LNCaP clone FGC (cell line): Measurements from ENCODE around the gene GSTP1.
A peak's percentile ranks its signal among the peaks of the same experiment; 100 is the strongest.

Source experiments
- DNase-seq: peaks from one replicate; pipeline ENCODE4 v3.0.0-alpha.2; 2011; ENCODE audit warnings: low read depth
- H3K4me3 ChIP-seq: 2 replicates; pipeline ENCODE4 v1.5.1; 2011; ENCODE audit warnings: mild to moderate bottlenecking, low read depth, low read length, control low read depth
- TF ChIP-seq, protein P1 (sequence below): IDR thresholded peaks from 2 replicates; pipeline ENCODE4 v1.5.1; 2012; ENCODE audit warnings: mild to moderate bottlenecking; ENCODE audit not compliant: control insufficient read depth, insufficient read depth; ENCODE audit errors: extremely low read depth

The GSTP1 gene

GRCh38 chr11:67631411-67631810 lies 47.8 kb downstream of the GSTP1 start:
- H3K4me3 ChIP-seq = no peak overlapping the region
- no peak for DNase-seq
- TF ChIP-seq, protein P1, sequence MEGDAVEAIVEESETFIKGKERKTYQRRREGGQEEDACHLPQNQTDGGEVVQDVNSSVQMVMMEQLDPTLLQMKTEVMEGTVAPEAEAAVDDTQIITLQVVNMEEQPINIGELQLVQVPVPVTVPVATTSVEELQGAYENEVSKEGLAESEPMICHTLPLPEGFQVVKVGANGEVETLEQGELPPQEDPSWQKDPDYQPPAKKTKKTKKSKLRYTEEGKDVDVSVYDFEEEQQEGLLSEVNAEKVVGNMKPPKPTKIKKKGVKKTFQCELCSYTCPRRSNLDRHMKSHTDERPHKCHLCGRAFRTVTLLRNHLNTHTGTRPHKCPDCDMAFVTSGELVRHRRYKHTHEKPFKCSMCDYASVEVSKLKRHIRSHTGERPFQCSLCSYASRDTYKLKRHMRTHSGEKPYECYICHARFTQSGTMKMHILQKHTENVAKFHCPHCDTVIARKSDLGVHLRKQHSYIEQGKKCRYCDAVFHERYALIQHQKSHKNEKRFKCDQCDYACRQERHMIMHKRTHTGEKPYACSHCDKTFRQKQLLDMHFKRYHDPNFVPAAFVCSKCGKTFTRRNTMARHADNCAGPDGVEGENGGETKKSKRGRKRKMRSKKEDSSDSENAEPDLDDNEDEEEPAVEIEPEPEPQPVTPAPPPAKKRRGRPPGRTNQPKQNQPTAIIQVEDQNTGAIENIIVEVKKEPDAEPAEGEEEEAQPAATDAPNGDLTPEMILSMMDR = no peak

DNA sequence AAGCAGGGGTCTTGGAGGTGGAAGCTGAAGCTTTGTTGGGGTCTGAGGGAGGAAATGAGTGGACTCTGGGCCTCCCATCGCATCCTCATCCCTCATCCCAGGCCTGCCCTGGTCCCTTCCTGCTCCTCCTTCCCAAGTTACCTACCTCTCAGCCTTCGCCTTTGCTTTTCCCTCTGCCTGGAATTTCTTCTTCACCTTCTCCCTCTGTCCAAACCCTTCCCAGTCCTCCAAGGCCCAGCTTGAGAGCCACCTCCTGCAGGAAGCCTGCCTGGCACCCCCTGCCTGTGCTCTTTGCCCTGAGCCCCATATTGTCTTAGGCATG lies 48.2 kb downstream of the GSTP1 start:
- no peak for DNase-seq
- no peak overlapping the region for H3K4me3 ChIP-seq
- TF ChIP-seq, protein P1 = no peak

DNA sequence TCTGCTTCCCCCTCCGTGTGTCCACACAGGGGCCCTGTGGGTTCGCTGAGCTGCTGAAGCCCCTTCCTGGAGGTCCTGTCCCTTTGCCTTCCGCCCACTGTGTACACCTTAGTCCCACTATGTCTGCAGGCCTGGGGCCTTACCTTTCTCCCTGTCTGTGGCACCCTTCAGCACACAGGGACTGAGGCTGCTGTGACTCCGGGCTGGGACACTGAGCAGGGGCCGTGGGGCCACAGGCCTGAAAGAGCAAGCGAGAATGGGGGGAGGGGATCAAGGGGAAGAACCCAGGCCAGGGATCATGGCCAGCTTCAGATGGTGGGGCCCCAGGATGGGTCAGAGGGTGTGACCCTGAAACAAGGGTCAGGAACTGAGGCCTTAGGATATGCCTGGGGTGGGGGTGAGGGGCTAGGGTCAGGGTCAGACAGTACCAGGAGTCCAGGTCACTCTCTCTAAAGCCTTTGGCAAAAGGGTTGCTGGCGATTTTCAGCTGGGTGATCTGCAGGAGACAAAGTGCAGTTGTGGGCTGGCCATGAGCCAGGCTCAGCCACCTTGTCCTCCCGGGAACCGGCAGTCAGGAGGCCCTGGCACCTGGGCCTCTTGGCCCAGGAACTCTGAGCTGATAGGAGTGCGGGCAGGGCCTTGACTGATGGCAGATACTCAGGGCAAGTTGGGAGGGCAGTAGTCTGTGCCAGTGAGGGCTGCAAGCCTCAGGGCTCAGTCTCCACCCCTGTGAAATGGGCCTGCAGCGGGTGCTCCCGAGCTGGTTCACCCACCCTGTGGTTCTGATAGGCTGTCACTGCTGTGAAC lies 48.8 kb downstream of the GSTP1 start:
- peak; percentile 71 for DNase-seq
- H3K4me3 ChIP-seq = no peak overlapping the region
- TF ChIP-seq, protein P1 = no peak

GRCh38 chr11:67632982-67633755 lies 49.6 kb downstream of the GSTP1 start:
- H3K4me3 ChIP-seq = no peak overlapping the region
- TF ChIP-seq, protein P1 = no peak
- no peak for DNase-seq

DNA sequence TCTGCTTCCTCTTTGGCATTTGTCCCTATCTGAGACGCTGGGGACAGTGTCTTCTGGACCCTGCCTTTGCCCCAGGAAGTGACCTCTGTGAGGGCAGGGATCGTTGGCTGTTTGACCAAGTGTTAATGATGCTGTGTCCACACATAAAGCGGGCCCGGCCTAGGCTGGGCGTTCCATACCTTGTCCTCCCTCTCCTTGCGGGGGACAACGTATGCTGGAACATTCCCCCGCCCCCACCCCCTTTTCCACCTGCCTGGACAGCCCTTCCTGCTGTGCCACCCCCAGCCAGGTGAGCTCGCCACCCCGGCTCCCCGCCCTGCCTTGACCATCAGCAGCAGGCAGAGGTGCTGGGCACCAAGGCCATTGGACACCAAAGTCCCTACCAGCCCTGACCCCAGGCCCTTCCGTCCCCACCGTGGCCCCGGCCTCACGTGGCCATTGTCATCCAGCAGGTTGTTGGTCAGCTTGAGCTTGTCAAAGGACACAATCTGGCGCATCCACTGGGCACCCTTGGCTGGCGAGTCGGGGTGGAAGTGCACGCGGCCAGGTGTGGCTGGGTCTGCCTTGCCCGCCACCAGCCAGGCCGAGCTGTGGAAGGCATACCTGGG lies 50.2 kb downstream of the GSTP1 start:
- TF ChIP-seq, protein P1 = no peak
- no peak for DNase-seq
- H3K4me3 ChIP-seq = no peak overlapping the region

DNA sequence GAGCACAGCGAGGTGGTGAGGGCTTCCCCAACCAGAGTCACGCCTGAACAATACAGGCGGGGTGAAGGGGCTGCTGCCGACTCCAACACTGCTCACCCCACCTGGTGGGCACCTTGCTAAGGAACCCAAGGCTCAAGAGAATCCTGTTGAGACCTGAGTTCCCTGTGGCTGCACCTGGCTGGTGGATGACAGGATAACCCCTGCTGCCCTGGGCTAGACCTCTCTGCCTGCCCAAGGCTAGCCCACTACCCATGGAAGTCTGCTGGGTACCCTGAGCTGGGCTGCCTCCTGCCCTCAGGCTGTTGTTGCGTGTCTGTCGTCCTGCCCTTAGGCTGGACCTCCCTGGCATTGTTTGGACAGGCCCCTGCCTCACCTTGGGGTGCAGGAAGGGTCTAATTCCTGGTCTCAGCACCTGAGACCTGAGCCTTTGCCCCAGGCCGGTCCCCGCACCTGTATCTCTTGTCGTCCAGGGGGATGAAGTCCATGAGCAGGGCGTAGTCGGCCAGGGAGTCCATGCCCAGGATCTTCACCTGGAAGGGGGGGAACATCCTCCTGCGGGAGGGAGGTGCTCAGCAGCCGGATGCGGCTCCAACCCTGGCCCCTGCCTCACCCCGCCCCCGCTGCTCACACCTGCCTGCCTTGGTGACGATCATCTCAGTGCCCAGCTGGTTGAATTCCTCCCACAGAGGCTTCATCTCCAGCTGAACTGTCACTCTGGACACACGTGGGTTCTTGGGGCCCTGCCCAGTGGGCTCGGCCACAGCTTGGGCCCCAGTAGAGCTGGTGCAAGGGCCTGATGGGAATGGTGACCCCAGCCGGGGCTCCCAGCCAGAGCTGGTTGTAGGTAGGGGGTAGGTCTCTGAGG lies 51.0 kb downstream of the GSTP1 start:
- TF ChIP-seq, protein P1 = no peak
- no peak for DNase-seq
- no peak overlapping the region for H3K4me3 ChIP-seq
